Smooth muscle cell (in vitro differentiated cells): ENCODE results near the gene TMEM145. TPM values are rescaled to one million over a fixed set of nuclear protein-coding genes. Genes with fewer than 3 reads are reported as not detected.

Experiments
- DNase-seq: peaks from one replicate; lab custom pipeline; 2025; ENCODE audit not compliant: unreplicated experiment; lab: John Stamatoyannopoulos, UW
- H2AFZ ChIP-seq: fragments of 200-600 bp; sonication (generic); 2 replicates; pipeline ENCODE4 v1.6.0; 2016; ENCODE audit warnings: antibody characterized with exemption, low read depth, mild to moderate bottlenecking
- H3F3A ChIP-seq: fragments of 200-600 bp; sonication (generic); 2 replicates; pipeline ENCODE4 v1.6.0; 2017; ENCODE audit warnings: antibody characterized with exemption, low read depth
- H3K27ac ChIP-seq: fragments of 200-600 bp; sonication (generic); 2 replicates; pipeline ENCODE4 v1.5.1; 2016; ENCODE audit warnings: low read depth, mild to moderate bottlenecking
- H3K27me3 ChIP-seq: fragments of 200-600 bp; sonication (generic); 2 replicates; pipeline ENCODE4 v1.6.1; 2016; ENCODE audit warnings: low read depth, mild to moderate bottlenecking
- H3K36me3 ChIP-seq: fragments of 200-600 bp; sonication (generic); 2 replicates; pipeline ENCODE4 v1.5.1; 2016; ENCODE audit warnings: low read depth
- H3K4me1 ChIP-seq: fragments of 200-600 bp; sonication (generic); 2 replicates; pipeline ENCODE4 v1.5.1; 2016; ENCODE audit warnings: low read depth
- H3K4me2 ChIP-seq: fragments of 200-600 bp; sonication (generic); 2 replicates; pipeline ENCODE4 v1.6.0; 2016; ENCODE audit warnings: mild to moderate bottlenecking
- H3K4me3 ChIP-seq: fragments of 200-600 bp; sonication (generic); 2 replicates; pipeline ENCODE4 v1.5.1; 2016; ENCODE audit warnings: mild to moderate bottlenecking
- H3K79me2 ChIP-seq: fragments of 200-600 bp; sonication (generic); 2 replicates; pipeline ENCODE4 v1.6.0; 2016; ENCODE audit warnings: low read depth, mild to moderate bottlenecking
- H3K9ac ChIP-seq: fragments of 200-600 bp; sonication (generic); 2 replicates; pipeline ENCODE4 v1.6.0; 2016; ENCODE audit warnings: low read depth
- H3K9me3 ChIP-seq: fragments of 200-600 bp; sonication (generic); replicated peaks from 2 replicates; pipeline ENCODE4 v1.5.1; 2016; ENCODE audit warnings: low read depth
- H4K20me1 ChIP-seq: fragments of 200-600 bp; sonication (generic); 2 replicates; pipeline ENCODE4 v1.6.0; 2016; ENCODE audit warnings: low read depth
- WGBS: methylation state at CpG from one replicate; pipeline ENCODE4 v1.1.7; 2016; ENCODE audit warnings: low lambda C conversion rate; 5-methylcytosine and 5-hydroxymethylcytosine counted together
- polyA plus RNA-seq: library from polyadenylated mRNA; unstranded; fragments of >200 nt; fragmentation: Nextera tagmentation; extraction: Ambion mirVana; gene quantifications from 2 replicates; pipeline ENCODE4 v1.2.1, GENCODE V29; 2016
- total RNA-seq: library from RNA; depleted of rRNA; stranded (reverse); fragments of >200 nt; gene quantifications from 2 replicates; pipeline ENCODE4 v1.2.3, GENCODE V29; 2014
- TF ChIP-seq, protein P1 (sequence below): fragments of 200-600 bp; sonication (generic); IDR thresholded peaks from 2 replicates; pipeline ENCODE4 v1.5.1; 2017; ENCODE audit warnings: borderline replicate concordance, mild to moderate bottlenecking, antibody characterized with exemption; ENCODE audit not compliant: insufficient read depth, poor library complexity, severe bottlenecking

TMEM145 gene
- total and polyA plus RNA-seq, 2 experiments from 2014 or later, result 0.11 TPM; not detected in 1

DNA sequence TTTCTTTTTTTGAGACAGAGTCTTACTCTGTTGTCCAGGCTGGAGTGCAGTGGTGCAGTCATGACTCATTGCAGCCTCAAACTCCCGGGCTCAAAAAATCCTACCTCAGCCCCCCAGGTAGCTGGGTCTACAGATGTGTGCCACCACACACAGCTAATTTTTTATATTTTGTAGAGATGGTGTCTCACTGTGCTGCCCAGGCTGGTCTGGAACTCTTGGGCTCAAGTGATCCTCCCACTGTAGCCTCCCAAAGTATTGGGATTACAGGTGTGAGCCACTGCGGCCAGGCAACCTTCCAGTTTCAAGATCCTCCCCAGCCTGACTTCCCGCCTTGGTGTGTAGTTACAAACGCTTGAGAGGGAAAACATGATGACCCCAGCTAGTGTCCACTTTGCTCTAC is 54.8 kb downstream of the TMEM145 start:
- TF ChIP-seq, protein P1, sequence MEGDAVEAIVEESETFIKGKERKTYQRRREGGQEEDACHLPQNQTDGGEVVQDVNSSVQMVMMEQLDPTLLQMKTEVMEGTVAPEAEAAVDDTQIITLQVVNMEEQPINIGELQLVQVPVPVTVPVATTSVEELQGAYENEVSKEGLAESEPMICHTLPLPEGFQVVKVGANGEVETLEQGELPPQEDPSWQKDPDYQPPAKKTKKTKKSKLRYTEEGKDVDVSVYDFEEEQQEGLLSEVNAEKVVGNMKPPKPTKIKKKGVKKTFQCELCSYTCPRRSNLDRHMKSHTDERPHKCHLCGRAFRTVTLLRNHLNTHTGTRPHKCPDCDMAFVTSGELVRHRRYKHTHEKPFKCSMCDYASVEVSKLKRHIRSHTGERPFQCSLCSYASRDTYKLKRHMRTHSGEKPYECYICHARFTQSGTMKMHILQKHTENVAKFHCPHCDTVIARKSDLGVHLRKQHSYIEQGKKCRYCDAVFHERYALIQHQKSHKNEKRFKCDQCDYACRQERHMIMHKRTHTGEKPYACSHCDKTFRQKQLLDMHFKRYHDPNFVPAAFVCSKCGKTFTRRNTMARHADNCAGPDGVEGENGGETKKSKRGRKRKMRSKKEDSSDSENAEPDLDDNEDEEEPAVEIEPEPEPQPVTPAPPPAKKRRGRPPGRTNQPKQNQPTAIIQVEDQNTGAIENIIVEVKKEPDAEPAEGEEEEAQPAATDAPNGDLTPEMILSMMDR, result no peak
- no peak overlapping the region for H2AFZ ChIP-seq
- no peaks in the 10 kb centered on the region for H3K9me3 ChIP-seq

DNA sequence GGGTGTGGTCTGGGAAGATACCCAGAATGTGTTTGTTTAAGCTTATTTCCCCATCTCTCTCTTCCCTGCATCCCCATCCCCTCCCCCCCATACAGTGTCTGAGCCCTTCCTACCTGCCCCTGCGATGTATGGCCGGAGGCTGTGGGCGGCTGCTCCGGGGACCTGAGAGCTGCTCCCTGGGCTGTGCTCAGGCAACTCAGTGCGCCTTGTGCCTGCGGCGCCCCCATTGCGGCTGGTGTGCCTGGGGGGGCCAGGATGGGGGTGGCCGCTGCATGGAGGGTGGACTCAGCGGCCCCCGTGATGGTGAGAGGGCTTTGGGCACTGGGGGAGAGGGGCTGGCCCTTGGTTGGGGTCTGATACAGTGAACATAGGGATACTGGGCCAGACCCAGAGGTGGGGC is 55.3 kb downstream of the TMEM145 start:
- Histone ChIP-seq H3K4me1 (no peaks in the 10 kb centered on the region), H3K79me2 (no peaks in the 10 kb centered on the region), H3K36me3 (peaks cover 6% of the 10 kb centered on the region), H3K4me3 (no peak overlapping the region), H3F3A (no peaks in the 10 kb centered on the region), H4K20me1 (no peaks in the 10 kb centered on the region), H3K4me2 (no peak overlapping the region), H2AFZ (no peak overlapping the region), H3K9ac (no peak overlapping the region), H3K9me3 (no peaks in the 10 kb centered on the region), H3K27ac (no peak overlapping the region), H3K27me3 (no peaks in the 10 kb centered on the region)
- 95% methylated on average over 9 of the region's 11 CpGs for WGBS
- TF ChIP-seq, protein P1, result no peak
- no peak for DNase-seq

More for the DNA sequence above, 54.8 kb downstream of the TMEM145 start:
- no peak overlapping the region for H3K27ac ChIP-seq
- no peak overlapping the region for H3K9ac ChIP-seq
- no peak overlapping the region for H3K4me3 ChIP-seq
- 90% methylated on average over 4 of the region's 4 CpGs for WGBS
- H3K27me3 ChIP-seq, result no peaks in the 10 kb centered on the region
- H3F3A ChIP-seq, result no peaks in the 10 kb centered on the region
- no peak for DNase-seq
- no peaks in the 10 kb centered on the region for H3K4me1 ChIP-seq
- H3K36me3 ChIP-seq, result peaks cover 6% of the 10 kb centered on the region
- H3K4me2 ChIP-seq, result no peak overlapping the region
- H4K20me1 ChIP-seq, result no peaks in the 10 kb centered on the region
- H3K79me2 ChIP-seq, result no peaks in the 10 kb centered on the region

DNA sequence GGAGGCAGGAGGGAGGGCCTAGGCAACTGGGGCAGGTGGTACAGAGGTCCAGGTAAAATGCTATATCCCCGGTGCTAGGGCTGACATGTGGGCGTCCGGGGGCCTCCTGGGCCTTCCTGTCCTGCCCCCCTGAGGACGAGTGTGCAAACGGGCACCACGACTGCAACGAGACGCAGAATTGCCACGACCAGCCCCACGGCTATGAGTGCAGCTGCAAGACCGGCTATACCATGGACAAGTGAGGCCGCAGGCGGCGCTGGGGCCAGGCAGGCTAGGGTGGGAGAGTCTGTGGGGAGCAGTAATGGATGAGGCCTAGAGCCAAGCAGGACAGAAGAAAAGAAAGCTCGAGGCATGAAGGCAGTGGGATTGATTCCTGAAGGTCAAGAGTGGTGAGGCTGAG is 55.7 kb downstream of the TMEM145 start:
- H3K9me3 ChIP-seq, result no peaks in the 10 kb centered on the region
- H3K36me3 ChIP-seq, result peaks cover 3% of the 10 kb centered on the region
- no peak for DNase-seq
- WGBS, result 93% methylated on average over 15 of the region's 15 CpGs
- no peaks in the 10 kb centered on the region for H4K20me1 ChIP-seq
- no peaks in the 10 kb centered on the region for H3K27me3 ChIP-seq
- H3K4me1 ChIP-seq, result no peaks in the 10 kb centered on the region
- H3K27ac ChIP-seq, result no peak overlapping the region
- no peak overlapping the region for H3K9ac ChIP-seq
- H3K79me2 ChIP-seq, result no peaks in the 10 kb centered on the region
- H3F3A ChIP-seq, result no peaks in the 10 kb centered on the region
- TF ChIP-seq, protein P1, result no peak
- H3K4me3 ChIP-seq, result no peak overlapping the region
- no peak overlapping the region for H2AFZ ChIP-seq
- H3K4me2 ChIP-seq, result no peak overlapping the region

DNA sequence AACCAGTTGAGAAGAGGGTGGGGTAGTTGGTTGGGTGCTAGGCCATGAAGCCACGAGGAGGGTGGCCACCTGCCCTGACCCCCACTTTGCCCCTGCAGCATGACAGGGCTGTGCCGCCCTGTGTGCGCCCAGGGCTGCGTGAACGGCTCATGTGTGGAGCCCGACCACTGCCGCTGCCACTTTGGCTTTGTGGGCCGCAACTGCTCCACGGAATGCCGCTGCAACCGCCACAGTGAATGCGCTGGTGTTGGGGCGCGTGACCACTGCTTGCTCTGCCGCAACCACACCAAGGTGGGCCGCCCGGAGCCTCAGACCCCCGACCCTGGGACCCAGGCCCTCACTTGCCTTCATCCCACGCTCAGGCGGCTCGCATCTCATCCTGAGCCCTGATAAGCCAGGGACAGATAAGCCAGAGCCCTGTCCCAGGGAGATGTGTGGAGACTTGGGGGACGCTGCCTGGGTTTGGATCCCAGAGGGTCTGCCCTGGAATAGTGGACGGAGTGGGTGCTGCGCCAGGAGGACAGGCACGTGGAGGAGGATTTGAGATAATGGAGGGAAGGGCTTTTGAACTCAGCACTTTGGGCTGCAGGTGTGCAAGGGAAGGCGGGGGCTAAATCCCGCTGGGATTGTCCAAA is 56.4 kb downstream of the TMEM145 start:
- Histone ChIP-seq H3K79me2 (no peaks in the 10 kb centered on the region), H3K9ac (no peak overlapping the region), H3K4me3 (no peak overlapping the region), H3K27me3 (no peaks in the 10 kb centered on the region), H3K4me2 (no peak overlapping the region), H3K9me3 (no peaks in the 10 kb centered on the region), H4K20me1 (no peaks in the 10 kb centered on the region), H3F3A (no peaks in the 10 kb centered on the region), H3K4me1 (no peaks in the 10 kb centered on the region), H3K27ac (no peak overlapping the region), H3K36me3 (no peaks in the 10 kb centered on the region), H2AFZ (no peak overlapping the region)
- WGBS, result 93% methylated on average over 27 of the region's 27 CpGs
- no peak for DNase-seq
- TF ChIP-seq, protein P1, result no peak
